Measurements from ENCODE around the gene NAA60.

GRCh38 chr16:3518292-3518985 lies 75.0 kb downstream of the NAA60 start:
- TF ChIP-seq CTCF (IDR thresholded peaks at IDR 0.05), result no peak
- no peak for TF ChIP-seq ZFX (IDR thresholded peaks at IDR 0.05; ENCODE audit: borderline replicate concordance)

Measured in 22Rv1 (cell line).